Activated T-cell treated with anti-CD3 and anti-CD28 coated beads, Interleukin-2, amount 50 U/mL, for 24 hours (primary cell): ENCODE measurements around the gene KCNH4.

Experiments used
- DNase-seq: peaks from one replicate; pipeline ENCODE4 v3.0.0-alpha.2; 2020
- H3K27ac Mint-ChIP-seq: 2 replicates; pipeline ENCODE4 v1.8.0; 2020; ENCODE audit warnings: mild to moderate bottlenecking, mixed read lengths
- H3K27me3 Mint-ChIP-seq: 2 replicates; pipeline ENCODE4 v1.8.0; 2020; ENCODE audit warnings: mixed read lengths
- H3K36me3 Mint-ChIP-seq: 2 replicates; pipeline ENCODE4 v1.8.0; 2020; ENCODE audit warnings: low read depth, mixed read lengths
- H3K4me1 Mint-ChIP-seq: 2 replicates; pipeline ENCODE4 v1.8.0; 2020; ENCODE audit warnings: low read depth, mixed read lengths
- H3K4me3 Mint-ChIP-seq: 2 replicates; pipeline ENCODE4 v1.8.0; 2020; ENCODE audit warnings: mild to moderate bottlenecking, moderate library complexity, mixed read lengths
- H3K9me3 Mint-ChIP-seq: 2 replicates; pipeline ENCODE4 v1.8.0; 2020; ENCODE audit warnings: mixed read lengths

The KCNH4 gene

DNA sequence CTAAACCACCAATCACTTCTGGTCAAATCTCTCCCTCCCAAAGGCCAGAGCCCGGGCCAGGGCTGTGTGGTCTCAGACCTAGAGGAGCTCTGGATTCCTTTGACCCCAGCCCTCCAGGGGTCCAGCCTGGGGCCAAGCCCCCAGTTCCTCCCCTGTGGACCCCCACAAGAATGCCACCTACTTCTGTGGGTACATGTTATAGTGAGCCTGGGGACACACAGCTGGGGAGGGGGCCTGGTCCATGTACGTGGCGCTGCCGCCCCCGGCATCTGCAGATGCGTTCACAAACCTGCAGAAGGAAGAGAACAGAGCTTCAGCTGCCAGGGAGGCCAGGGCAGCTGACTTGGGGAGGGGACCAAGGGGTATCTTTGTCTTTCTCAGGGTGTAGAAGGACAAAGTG is 21.2 kb upstream of the KCNH4 start:
- H3K4me1 Mint-ChIP-seq = peaks cover 2% of the 10 kb centered on the region

DNA sequence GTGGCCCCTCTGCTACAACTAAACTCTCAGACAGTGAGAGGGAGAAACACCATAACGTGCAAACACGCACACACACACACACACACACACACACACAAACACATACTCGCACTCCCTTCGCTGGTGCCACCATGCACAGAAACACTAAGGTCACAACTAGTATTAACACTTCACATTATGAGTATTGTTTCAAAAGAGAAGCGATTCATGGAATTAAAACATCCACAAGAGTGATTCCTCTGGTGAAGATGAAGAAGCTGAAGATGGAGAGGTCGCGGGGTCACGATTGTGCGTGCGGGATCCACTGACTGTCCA is 20.5 kb upstream of the KCNH4 start:
- peaks cover 2% of the 10 kb centered on the region for H3K4me1 Mint-ChIP-seq
- no peak overlapping the region for H3K27ac Mint-ChIP-seq
- no peak overlapping the region for H3K4me3 Mint-ChIP-seq
- peaks cover 75% of the 10 kb centered on the region for H3K36me3 Mint-ChIP-seq
- no peaks in the 10 kb centered on the region for H3K9me3 Mint-ChIP-seq
- no peak for DNase-seq
- no peaks in the 10 kb centered on the region for H3K27me3 Mint-ChIP-seq

More for the DNA sequence above, 21.2 kb upstream of the KCNH4 start:
- no peak overlapping the region for H3K4me3 Mint-ChIP-seq
- H3K27ac Mint-ChIP-seq = peak overlapping the region; percentile 41
- no peaks in the 10 kb centered on the region for H3K27me3 Mint-ChIP-seq
- peaks cover 83% of the 10 kb centered on the region for H3K36me3 Mint-ChIP-seq
- no peak for DNase-seq
- H3K9me3 Mint-ChIP-seq = no peaks in the 10 kb centered on the region

DNA sequence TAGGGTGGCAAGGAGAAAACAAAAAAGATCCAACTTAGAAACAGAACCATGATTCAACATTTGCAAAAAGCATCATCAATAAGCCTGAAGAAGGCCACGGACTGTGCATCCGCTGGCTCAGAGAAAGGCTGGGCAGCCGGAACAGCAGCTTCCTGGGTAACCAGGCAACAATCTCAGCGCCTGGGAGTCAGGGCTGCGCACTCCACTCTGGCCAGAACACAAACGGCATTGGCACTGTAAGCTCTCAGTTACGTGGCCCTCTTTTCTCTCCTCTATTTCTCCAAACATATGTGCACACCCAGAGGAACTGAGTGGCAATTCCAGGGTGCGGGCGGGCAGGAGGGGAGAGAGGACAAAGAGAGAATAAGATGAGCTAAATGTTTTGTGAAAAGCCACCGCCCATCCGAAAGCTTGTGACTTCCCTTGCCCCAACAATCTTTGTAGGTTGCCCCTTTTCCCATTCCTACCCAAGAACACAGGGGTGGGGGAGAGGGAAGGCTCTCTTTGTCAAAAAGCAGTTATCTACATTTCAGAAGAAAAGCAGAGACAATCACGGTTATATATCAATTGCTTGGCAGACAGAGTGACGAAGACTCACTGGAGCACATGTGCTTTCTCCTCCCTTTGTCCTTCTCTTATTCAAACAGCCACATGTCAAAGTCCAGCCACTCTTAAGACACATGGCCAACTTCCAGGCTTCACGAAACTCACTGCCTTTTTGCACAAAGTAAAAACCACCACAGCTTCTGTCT is 19.9 kb upstream of the KCNH4 start:
- peaks cover 2% of the 10 kb centered on the region for H3K4me1 Mint-ChIP-seq
- H3K4me3 Mint-ChIP-seq = no peak overlapping the region
- no peaks in the 10 kb centered on the region for H3K9me3 Mint-ChIP-seq
- DNase-seq = no peak
- H3K27me3 Mint-ChIP-seq = no peaks in the 10 kb centered on the region
- H3K36me3 Mint-ChIP-seq = peaks cover 70% of the 10 kb centered on the region
- peak overlapping the region; percentile 44 for H3K27ac Mint-ChIP-seq

DNA sequence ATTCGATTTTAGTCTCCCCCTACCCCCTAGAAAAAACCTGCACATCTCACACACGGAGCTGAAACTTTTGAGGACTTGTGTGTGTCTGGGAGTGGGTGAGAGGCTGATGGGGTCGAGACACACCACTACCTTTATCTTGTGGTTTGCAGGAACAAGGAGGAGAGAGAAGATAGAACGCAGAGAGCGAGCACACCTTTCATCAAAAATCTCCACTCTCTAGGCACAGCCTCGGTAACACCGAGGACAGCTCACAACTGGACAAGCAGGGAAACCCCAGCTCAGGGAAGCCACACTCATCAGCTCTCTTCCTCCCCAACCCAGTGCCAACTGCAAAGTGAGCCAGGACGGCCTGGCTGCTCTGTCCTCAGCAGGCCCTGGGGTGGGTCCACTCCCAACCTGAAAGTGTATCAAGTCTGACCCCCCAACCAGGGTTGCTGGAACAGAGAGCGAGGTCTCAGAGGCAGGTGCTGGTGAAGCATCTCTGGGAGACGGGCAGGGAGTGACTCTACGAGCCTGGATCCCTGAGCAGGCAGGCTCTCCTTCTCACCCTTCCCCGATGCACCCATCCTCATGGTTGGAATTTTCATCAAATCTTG is 18.6 kb upstream of the KCNH4 start:
- Mint-ChIP-seq H3K9me3 (no peaks in the 10 kb centered on the region), H3K36me3 (peaks cover 56% of the 10 kb centered on the region), H3K27me3 (no peaks in the 10 kb centered on the region), H3K4me1 (peaks cover 7% of the 10 kb centered on the region), H3K27ac (peak overlapping the region; percentile 67), H3K4me3 (no peak overlapping the region)
- no peak for DNase-seq

DNA sequence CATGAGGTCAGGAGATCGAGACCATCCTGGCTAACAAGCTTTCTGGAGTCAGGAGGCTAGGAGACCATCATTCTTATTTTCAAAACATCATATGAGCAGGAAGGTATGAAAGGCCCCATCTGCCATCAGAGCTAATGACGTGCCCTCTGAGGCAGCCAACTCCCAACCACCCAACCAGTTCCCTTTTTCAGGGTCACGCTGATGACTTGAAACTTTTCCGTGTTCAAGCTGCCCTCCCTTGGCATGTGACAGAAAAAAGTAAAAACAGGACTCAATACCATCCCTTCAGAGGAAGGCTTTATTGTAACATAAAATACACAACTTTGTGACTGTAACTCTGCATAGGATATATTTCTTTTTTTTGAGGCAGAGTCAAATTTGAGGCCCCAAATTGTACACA is 18.0 kb upstream of the KCNH4 start:
- Mint-ChIP-seq H3K27me3 (no peaks in the 10 kb centered on the region), H3K4me3 (no peak overlapping the region), H3K4me1 (peaks cover 11% of the 10 kb centered on the region), H3K9me3 (no peaks in the 10 kb centered on the region), H3K36me3 (peaks cover 52% of the 10 kb centered on the region), H3K27ac (peak overlapping the region; percentile 53)
- DNase-seq = no peak

DNA sequence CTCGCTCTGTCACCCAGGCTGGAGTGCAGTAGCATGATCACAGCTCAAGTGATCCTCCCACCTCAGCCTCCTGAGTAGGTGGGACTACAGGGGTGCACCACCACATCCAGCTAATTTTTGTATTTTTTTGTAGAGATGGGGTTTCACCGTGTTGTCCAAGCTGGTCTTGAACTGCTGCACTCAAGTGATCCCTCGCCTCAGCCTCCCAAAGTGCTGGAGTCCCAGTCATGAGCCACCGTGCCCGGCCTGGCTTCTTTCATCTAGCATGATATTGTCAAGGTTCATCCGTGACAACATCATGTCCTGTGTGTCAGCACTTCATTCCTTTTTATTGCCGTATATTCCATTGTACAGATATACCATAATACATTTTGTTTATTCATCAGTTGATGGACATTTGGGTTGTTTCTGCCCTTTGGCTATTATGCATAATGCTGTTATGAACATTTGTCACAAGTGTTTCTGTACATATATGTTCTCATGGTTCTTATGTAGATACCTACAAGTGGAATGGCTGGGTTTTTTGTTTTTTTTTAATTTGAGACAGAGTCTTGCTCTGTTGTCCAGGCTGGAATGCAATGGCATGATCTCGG is 16.7 kb upstream of the KCNH4 start:
- no peaks in the 10 kb centered on the region for H3K9me3 Mint-ChIP-seq
- no peaks in the 10 kb centered on the region for H3K27me3 Mint-ChIP-seq
- peaks cover 40% of the 10 kb centered on the region for H3K36me3 Mint-ChIP-seq
- H3K27ac Mint-ChIP-seq = peak overlapping the region; percentile 44
- no peak for DNase-seq
- peaks cover 21% of the 10 kb centered on the region for H3K4me1 Mint-ChIP-seq
- no peak overlapping the region for H3K4me3 Mint-ChIP-seq

DNA sequence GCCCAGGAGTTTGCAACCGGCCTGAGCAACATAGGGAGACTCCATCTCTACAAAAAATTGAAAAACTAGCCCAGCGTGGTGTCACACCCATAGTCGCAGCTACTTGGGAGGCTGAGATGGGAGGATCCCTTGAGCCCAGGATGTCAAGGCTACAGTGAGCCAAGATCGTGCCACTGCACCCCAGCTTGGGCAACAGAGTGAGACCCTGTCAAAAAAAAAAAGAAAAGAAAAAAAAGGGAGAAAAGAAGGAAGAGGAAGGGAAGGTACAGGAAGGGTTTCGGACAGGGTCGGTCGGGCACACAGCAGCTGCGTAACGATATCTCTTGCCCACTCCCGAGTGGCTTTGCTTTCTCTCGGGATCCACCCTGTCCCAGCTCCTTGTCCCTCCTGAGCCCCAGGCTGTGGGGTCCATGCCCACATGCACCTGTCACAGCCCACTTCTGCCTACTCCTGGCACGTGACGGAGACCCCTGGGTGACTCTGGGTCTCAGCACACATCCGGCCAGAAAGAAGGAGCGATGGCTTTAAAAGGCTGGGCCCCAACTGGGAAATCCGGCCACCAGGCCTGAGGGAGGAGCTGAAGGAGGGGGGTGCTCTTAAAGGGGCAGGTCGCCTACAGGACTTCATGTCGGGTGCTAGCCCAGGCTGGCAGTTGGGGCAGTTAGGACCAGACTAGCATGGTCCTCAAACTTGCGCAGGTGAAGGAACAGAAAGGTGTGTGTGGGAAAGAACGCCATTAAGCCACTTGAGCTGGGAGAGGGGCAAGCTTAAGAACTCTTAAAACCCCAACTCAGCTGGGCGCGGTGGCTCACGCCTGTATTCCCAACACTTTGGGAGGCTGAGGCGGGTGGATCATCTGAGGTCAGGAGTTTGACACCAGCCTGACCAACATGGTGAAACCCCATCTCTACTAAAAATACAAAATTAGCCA is 13.3 kb upstream of the KCNH4 start, which contains the start of gene GHDC:
GHDC (minus strand) TSS at position 526 of the 931 bp plus-strand sequence. CDS start 913 bp downstream, outside the sequence.
- Mint-ChIP-seq H3K27me3 (no peaks in the 10 kb centered on the region), H3K27ac (peak within 1 kb of the TSS; percentile 93), H3K4me3 (peak within 1 kb of the TSS; percentile 91), H3K4me1 (peaks cover 27% of the 10 kb centered on the region), H3K36me3 (peaks cover 11% of the 10 kb centered on the region), H3K9me3 (no peaks in the 10 kb centered on the region)
- DNase-seq = peak; percentile 83

DNA sequence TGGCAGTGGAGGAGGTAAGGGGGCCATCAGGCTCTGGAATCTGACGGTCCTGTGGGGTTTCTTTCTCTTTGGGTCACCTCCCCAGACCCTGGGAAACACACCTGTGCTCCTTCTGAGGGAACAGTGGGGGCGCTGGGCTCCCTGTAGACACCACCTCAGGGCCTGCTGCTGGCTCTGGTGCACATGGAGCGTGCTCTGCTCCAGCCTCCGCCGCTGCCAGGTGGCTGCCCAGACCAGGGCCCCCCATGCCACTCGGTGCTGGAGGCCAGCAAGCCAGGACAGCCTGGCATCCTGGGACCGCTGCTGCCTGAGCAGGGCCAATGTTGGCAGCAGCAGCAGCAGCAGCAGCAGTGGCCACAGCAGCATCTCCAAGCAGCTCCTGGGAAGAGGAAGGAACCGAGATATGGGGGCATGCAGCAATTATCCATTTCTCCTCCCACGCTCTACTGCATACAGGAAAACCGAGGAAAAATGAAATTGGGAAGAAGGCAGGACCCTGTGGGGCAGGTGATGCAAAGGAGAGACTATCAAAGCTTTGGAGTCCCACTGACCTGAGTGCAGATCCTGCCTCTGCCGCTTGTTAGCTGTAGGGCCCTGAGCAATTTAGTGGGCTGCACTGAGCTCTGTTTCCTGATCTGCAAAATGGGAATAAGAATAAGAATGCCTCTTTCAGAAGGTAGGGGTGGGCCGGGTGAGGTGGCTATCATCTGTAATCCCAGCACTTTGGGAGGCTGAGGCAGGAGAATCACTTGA is 12.4 kb upstream of the KCNH4 start:
- H3K4me3 Mint-ChIP-seq = peak overlapping the region; percentile 91
- no peaks in the 10 kb centered on the region for H3K9me3 Mint-ChIP-seq
- DNase-seq = no peak
- H3K36me3 Mint-ChIP-seq = peaks cover 6% of the 10 kb centered on the region
- no peaks in the 10 kb centered on the region for H3K27me3 Mint-ChIP-seq
- H3K4me1 Mint-ChIP-seq = peaks cover 27% of the 10 kb centered on the region
- H3K27ac Mint-ChIP-seq = peak overlapping the region; percentile 93

DNA sequence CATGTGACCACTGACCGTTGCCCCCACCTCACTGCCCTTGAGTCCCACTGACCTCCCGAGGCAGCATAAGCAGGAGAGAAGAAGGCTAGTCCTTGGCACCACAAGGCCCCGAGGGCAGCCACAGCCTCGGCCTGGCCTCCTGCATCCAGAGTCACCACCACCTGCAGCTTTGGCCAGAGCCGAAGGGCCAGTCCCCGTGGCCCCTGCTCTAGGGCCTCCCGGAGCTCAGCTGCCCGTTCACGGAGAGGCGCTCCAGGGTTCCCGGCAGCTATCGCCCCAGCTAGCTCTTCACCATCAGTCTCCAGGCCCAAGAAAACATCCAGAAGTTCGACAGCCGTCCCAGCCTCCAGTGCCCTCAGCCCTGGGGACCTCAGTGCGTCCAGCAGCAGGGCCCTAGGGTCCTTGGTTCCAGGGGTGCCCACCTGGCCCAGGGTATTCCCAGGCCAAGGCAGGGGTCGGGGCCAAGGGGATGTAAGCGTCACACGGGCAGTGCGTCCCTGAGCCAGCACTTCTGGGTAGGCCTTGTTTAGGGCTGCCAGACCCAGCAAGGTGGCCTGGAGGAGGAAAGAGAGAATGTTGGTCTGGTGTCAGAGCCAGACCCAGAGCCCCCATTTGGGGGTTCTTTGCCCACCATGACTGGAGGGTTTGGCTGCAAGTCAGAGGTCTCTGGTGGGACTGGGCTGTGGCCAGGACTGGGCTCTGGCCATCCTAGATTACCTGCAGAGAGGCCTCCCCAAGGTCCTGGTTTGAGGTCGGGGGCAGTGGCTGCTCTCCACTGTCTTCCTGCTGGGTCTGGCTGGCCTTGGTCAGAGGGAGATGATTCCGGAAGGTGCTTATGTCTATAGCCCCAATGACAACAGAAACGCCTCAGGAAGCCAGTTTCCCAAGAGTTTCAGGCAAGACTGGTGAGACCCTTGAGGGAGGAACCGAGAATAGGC is 11.5 kb upstream of the KCNH4 start:
- Mint-ChIP-seq H3K36me3 (peaks cover 6% of the 10 kb centered on the region), H3K27ac (no peak overlapping the region), H3K4me1 (peaks cover 27% of the 10 kb centered on the region), H3K4me3 (peak overlapping the region; percentile 91), H3K27me3 (no peaks in the 10 kb centered on the region), H3K9me3 (no peaks in the 10 kb centered on the region)
- DNase-seq = no peak

DNA sequence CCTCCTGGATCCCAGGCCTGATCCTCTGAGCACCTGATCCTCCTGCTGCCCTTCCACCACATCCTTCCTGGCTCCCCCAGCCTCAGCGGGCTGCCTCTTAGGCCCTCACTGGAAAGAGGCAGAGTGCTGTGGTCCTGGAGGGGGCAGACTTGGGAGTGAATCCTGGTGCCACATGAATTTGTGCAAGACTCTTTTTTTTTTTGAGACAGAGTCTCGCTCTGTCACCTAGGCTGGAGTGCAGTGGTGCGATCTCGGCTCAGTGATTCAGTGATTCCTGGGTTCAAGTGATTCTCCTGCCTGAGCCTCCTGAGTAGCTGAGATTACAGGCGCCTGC is 10.3 kb upstream of the KCNH4 start:
- Mint-ChIP-seq H3K27me3 (no peaks in the 10 kb centered on the region), H3K36me3 (peaks cover 6% of the 10 kb centered on the region), H3K4me3 (no peak overlapping the region), H3K27ac (no peak overlapping the region), H3K4me1 (peaks cover 27% of the 10 kb centered on the region), H3K9me3 (no peaks in the 10 kb centered on the region)
- DNase-seq = no peak

DNA sequence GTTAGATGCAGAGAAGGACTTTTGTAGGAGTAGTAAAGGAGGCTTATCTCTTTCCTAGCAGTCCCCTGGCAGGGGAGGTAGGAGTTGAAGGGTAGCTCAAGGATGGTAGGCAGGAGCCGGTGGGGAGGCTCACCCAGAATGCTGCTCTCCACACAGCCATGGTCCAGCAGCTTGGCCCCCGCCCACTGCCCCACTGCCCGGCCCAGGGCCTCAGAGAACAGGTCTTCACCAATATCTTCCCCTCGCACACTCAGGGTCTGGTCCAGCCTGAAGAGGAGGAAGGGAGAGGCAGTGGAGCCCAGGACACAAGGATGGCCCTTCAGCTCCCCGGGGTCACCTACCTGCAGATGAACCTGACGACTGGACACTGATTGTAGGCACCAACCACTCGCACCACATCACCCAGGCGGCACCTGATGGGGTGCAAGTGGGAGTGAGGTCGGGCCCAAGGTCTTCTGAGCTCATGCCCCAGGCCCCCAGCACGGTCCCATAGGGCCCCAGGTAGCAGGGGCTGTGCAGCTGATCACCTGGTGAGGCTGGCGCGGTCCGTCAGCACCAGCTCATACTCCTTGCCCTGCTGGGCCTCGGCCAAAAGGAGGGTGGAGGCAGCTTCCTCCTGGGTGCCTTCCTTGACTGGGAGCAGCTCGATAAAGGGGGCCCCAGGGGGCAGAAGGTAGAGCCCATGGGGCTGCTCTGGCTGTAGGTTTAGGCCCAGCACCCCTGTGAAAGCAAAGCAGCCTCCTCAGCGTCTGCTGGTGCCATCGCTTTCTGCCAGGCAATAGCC is 9.7 kb upstream of the KCNH4 start:
- no peak overlapping the region for H3K27ac Mint-ChIP-seq
- peaks cover 27% of the 10 kb centered on the region for H3K4me1 Mint-ChIP-seq
- H3K27me3 Mint-ChIP-seq = no peaks in the 10 kb centered on the region
- no peaks in the 10 kb centered on the region for H3K9me3 Mint-ChIP-seq
- DNase-seq = no peak
- H3K4me3 Mint-ChIP-seq = no peak overlapping the region
- H3K36me3 Mint-ChIP-seq = peaks cover 6% of the 10 kb centered on the region

DNA sequence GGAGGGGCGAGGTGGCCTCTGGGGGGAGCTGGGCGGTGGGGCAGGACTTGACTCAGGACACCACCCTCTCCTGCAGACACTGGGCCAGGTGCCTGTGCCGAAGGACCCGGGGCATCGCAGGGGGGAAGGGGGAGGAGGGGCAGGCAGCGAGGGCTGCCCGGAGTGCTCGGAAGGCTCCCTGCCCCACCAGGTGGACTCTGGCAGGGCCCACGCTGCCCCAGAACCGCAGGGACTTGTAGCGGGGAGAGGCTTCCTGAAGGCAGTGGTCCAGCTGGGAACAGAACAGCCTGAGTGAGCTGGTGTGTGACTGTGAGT is 8.7 kb upstream of the KCNH4 start:
- no peaks in the 10 kb centered on the region for H3K27me3 Mint-ChIP-seq
- DNase-seq = no peak
- no peaks in the 10 kb centered on the region for H3K9me3 Mint-ChIP-seq
- H3K36me3 Mint-ChIP-seq = peaks cover 6% of the 10 kb centered on the region
- peaks cover 29% of the 10 kb centered on the region for H3K4me1 Mint-ChIP-seq
- H3K27ac Mint-ChIP-seq = no peak overlapping the region
- no peak overlapping the region for H3K4me3 Mint-ChIP-seq
